Heart left ventricle (tissue), 13 donors: ENCODE results near the gene IARS1.

Experiments used
- CTCF ChIP-seq, 12 donors: fragments of 200-600 bp; sonication (generic) in 4 of 12; IDR thresholded peaks; one replicate each; pipeline versions ENCODE4 v1.5.0 to v1.8.0; 2018 to 2022; ENCODE audit warnings: antibody characterized with exemption in 12 of 12, mild to moderate bottlenecking in 5 of 12
- POLR2A ChIP-seq, 2 donors: fragments of 450-650 bp; IDR thresholded peaks; one replicate each; pipeline ENCODE4 v1.6.1; 2017; ENCODE audit warnings: antibody characterized with exemption in 2 of 2, mild to moderate bottlenecking in 2 of 2, moderate library complexity in 2 of 2
- donor health status: ischemic (EF 13 %, LVEDD 7.1; RV severe dilation, severe dysfunction).
- donor health status: DM: no; HTN: yes; CAD: no.
- donor health status: DM: no; HTN: no; CAD: no.
- donor health status: ischemic (EF 25% LVEDD 6.9; RV normal size, moderate dysfunction).
- donor health status: ischemic (EF 25% LVEDD 5.7; RV mildly dilated, moderate dysfunction).
- donor health status: ischemic (EF 35%, LVEDD 5.7; RV mildly dilated, moderate dysfunction).
- donor health status: nonischemic (EF 11% LVEDD 7.7; RV severe dilation, severe dysfunction).
- donor health status: DM: yes; HTN: yes; CAD: no.
- donor health status: PGD.
- donor health status: ischemic (EF 29% LVEDD 5.4; RV normal size, mild dysfunction).
- donor health status: nonischemic (EF 23%, LVEDD 6.1; RV moderate dilation, normal function).

- no peak for TF ChIP-seq CTCF (IDR thresholded peaks at IDR 0.05)
- no peak for TF ChIP-seq POLR2A (IDR thresholded peaks at IDR 0.05)
These were observed 31.9 kb upstream of the IARS1 start, which contains the start of the genes CENPP and NOL8 for GRCh38 chr9:92325269-92325990.
